HepG2 (cell line): Measurements from ENCODE around the gene CENPO. TPM values are rescaled to one million over a fixed set of nuclear protein-coding genes. Genes with fewer than 3 reads are reported as not detected.

ENCODE experiments used
- ATAC-seq: fragments of 200-7000 bp; cut with Tn5 transposase; 3 replicates; pipeline ENCODE4 v1.9.1; 2020; ENCODE audit warnings: mild to moderate bottlenecking, moderate library complexity
- BruUV-seq: library from RNA; stranded (reverse); fragments of 400-500 nt; replicated peaks from 2 replicates; lab custom pipeline; 2021; lab: Mats Ljungman, UMichigan
- CTCF ChIA-PET: fragments of 300-600 bp; formaldehyde crosslinking; extraction: SDS; loops from one replicate; lab custom pipeline; 2021; ENCODE audit warnings: low total read pairs, inconsistent platforms, low intra/inter-chr PET ratio; lab: Yijun Ruan, JAX
- POLR2A ChIA-PET: fragments of 350-600 bp; sonication (Branson Sonifier 250); formaldehyde crosslinking; loops from one replicate; lab custom pipeline; 2020; ENCODE audit warnings: antibody characterized with exemption, inconsistent platforms; lab: Yijun Ruan, JAX
- DNase-seq: peaks from one replicate; pipeline ENCODE4 v3.0.0-alpha.2; 2015; ENCODE audit warnings: low spot score
- FAIRE-seq: peaks from 3 replicates; lab custom pipeline; 2011; peaks lifted over from hg19 to GRCh38; lab: Jason Lieb, UNC
- H2AFZ ChIP-seq: one replicate; pipeline ENCODE4 v1.6.1; 2011; ENCODE audit warnings: low read length, inconsistent platforms
- H3K27ac ChIP-seq: fragments of 300-600 bp; 3 replicates; pipeline ENCODE4 v1.8.0; 2011; ENCODE audit warnings: mixed run types, mild to moderate bottlenecking, mixed read lengths, low read length, inconsistent platforms; ENCODE audit not compliant: insufficient read depth; ENCODE audit errors: extremely low read length
- H3K27me3 ChIP-seq, 2 experiments: fragments of 200-600 bp in 1 of 2; 2 replicates in 1 of 2; 3 replicates in 1 of 2; pipeline versions ENCODE4 v1.6.0 to v1.8.0; 2011; ENCODE audit warnings: low read length in 2 of 2, mild to moderate bottlenecking in 2 of 2, moderate library complexity in 2 of 2, inconsistent platforms in 1 of 2; ENCODE audit not compliant: insufficient read depth in 2 of 2, control insufficient read depth in 1 of 2
- H3K36me3 ChIP-seq, 2 experiments: fragments of 200-600 bp in 1 of 2; replicated peaks in 1 of 2; 2 replicates in 1 of 2; 3 replicates in 1 of 2; pipeline versions ENCODE4 v1.5.1 to v1.8.0; 2011; ENCODE audit warnings: low read length in 2 of 2, inconsistent platforms in 1 of 2; ENCODE audit not compliant: insufficient read depth in 2 of 2, control insufficient read depth in 1 of 2
- H3K4me1 ChIP-seq: 2 replicates; pipeline ENCODE4 v1.5.1; 2012; ENCODE audit warnings: low read length, inconsistent platforms; ENCODE audit not compliant: insufficient read depth
- H3K4me2 ChIP-seq: 2 replicates; pipeline ENCODE4 v1.6.0; 2011; ENCODE audit warnings: low read depth, low read length, inconsistent platforms
- H3K4me3 ChIP-seq, 3 experiments: fragments of 200-600 bp in 1 of 3; sonication (generic), shearing (Covaris generic) in 1 of 3; replicated peaks in 1 of 3; 2 replicates each; pipeline ENCODE4 v1.5.1; 2011 to 2016; ENCODE audit warnings: low read length in 3 of 3, inconsistent platforms in 2 of 3, low read depth in 2 of 3, mild to moderate bottlenecking in 2 of 3, control low read depth in 1 of 3, mixed read lengths in 1 of 3; ENCODE audit not compliant: insufficient read depth in 1 of 3
- H3K79me2 ChIP-seq: one replicate; pipeline ENCODE4 v1.6.1; 2011; ENCODE audit warnings: low read length, inconsistent platforms; ENCODE audit not compliant: insufficient read depth
- H3K9ac ChIP-seq: 2 replicates; pipeline ENCODE4 v1.6.0; 2011; ENCODE audit warnings: mild to moderate bottlenecking, low read depth, low read length, inconsistent platforms; ENCODE audit not compliant: insufficient read depth
- H3K9me3 ChIP-seq: 2 replicates; pipeline ENCODE4 v1.5.1; 2012; ENCODE audit warnings: mild to moderate bottlenecking, low read length
- H4K20me1 ChIP-seq: 2 replicates; pipeline ENCODE4 v1.6.0; 2011; ENCODE audit warnings: inconsistent platforms, mild to moderate bottlenecking, low read length, moderate library complexity; ENCODE audit not compliant: insufficient read depth
- GPN1 ChIP-seq: sonication (generic); formaldehyde crosslinking; IDR thresholded peaks from 2 replicates; pipeline ENCODE4 v1.5.1; 2020; ENCODE audit warnings: missing genetic modification reagents, borderline replicate concordance
- HNRNPH1 ChIP-seq: fragments of 200-400 bp; formaldehyde crosslinking; optimal IDR thresholded peaks from 2 replicates; pipeline ENCODE3; 2017; ENCODE audit warnings: mild to moderate bottlenecking, low read depth, low read length
- HNRNPK ChIP-seq: fragments of 200-400 bp; formaldehyde crosslinking; IDR thresholded peaks from 2 replicates; pipeline ENCODE4 v1.6.1; 2018; ENCODE audit warnings: low read length, low read depth, moderate library complexity, mild to moderate bottlenecking; ENCODE audit not compliant: poor library complexity, severe bottlenecking
- KLF9 ChIP-seq: IDR thresholded peaks from 2 replicates; pipeline ENCODE4 v1.6.1; 2016; ENCODE audit warnings: low read depth
- SSRP1 ChIP-seq: IDR thresholded peaks from 2 replicates; pipeline ENCODE4 v1.6.1; 2016; ENCODE audit warnings: control low read depth
- TP53 ChIP-seq: sonication (generic); formaldehyde crosslinking; conservative IDR thresholded peaks from 2 replicates; pipeline ENCODE4 v1.4.0; 2020; ENCODE audit warnings: missing genetic modification reagents
- ZKSCAN1 ChIP-seq: fragments of 150-350 bp; IDR thresholded peaks from 2 replicates; pipeline ENCODE4 v1.6.1; 2014; ENCODE audit warnings: low read length
- ZNF263 ChIP-seq: sonication (generic); formaldehyde crosslinking; IDR thresholded peaks from 2 replicates; pipeline ENCODE4 v1.4.0; 2020; ENCODE audit warnings: missing genetic modification reagents
- ZNF510 ChIP-seq: sonication (generic); formaldehyde crosslinking; IDR thresholded peaks from 2 replicates; pipeline ENCODE4 v1.4.0; 2020; ENCODE audit warnings: low read depth, mild to moderate bottlenecking, missing genetic modification reagents
- ZNF777 ChIP-seq: sonication (generic); formaldehyde crosslinking; IDR thresholded peaks from 2 replicates; pipeline ENCODE4 v1.4.0; 2020; ENCODE audit warnings: missing genetic modification reagents
- WGBS: methylation state at CpG from one replicate; pipeline ENCODE4 v1.1.6; 2017; ENCODE audit warnings: low lambda C conversion rate; 5-methylcytosine and 5-hydroxymethylcytosine counted together
- in situ Hi-C: cut with HindIII; loops from 2 replicates; pipeline ENCODE4 v1.10.0; 2017; ENCODE audit warnings: low pct_unique_long_range_greater_than_20kb; ENCODE audit not compliant: extremely low pct_ligation_motif_present
- intact Hi-C: fragments of 100-400 bp; cut with micrococcal nuclease; formaldehyde crosslinking; loops from one replicate; pipeline ENCODE4 v1.10.0; 2022; ENCODE audit not compliant: unreplicated experiment
- polyA plus RNA-seq, 8 experiments: library from polyadenylated mRNA; depleted of rRNA in 3 of 8; stranded (reverse) in 7 of 8; unstranded in 1 of 8; fragments of >200 nt; fragmentation: Illumina TruSeq in 4 of 8; extraction: Trizol in 4 of 8; gene quantifications; 2 replicates each; pipeline versions ENCODE4 v1.2.1 to v1.2.3, GENCODE V29; 2011 to 2016; ENCODE audit warnings: low read depth in 4 of 8, missing spikeins in 1 of 8, mixed read lengths in 1 of 8; ENCODE audit not compliant: insufficient read depth in 1 of 8
- total RNA-seq, 5 experiments: library from RNA; depleted of rRNA; stranded (reverse); fragments of >200 nt; fragmentation: Illumina TruSeq; extraction: Trizol; gene quantifications; 2 replicates each; pipeline ENCODE4 v1.2.3, GENCODE V29; 2016; ENCODE audit warnings: low read depth in 1 of 5
- TF ChIP-seq, protein P1 (sequence below): sonication (generic); formaldehyde crosslinking; IDR thresholded peaks from 2 replicates; pipeline ENCODE4 v1.4.0; 2020; ENCODE audit warnings: mild to moderate bottlenecking, missing genetic modification reagents
- TF ChIP-seq, protein P2 (sequence below): sonication (generic); formaldehyde crosslinking; IDR thresholded peaks from 2 replicates; pipeline ENCODE4 v1.4.0; 2020; ENCODE audit warnings: mild to moderate bottlenecking, missing genetic modification reagents, borderline replicate concordance
- TF ChIP-seq, protein P3 (sequence below): IDR thresholded peaks from 2 replicates; pipeline ENCODE4 v1.6.1; 2016; ENCODE audit warnings: missing biosample characterization, missing genetic modification reagents, low read depth
- TF ChIP-seq, protein P4 (sequence below): IDR thresholded peaks from 2 replicates; pipeline ENCODE4 v1.6.1; 2016; ENCODE audit warnings: mild to moderate bottlenecking, missing biosample characterization, missing genetic modification reagents
- TF ChIP-seq, protein P5 (sequence below): IDR thresholded peaks from 2 replicates; pipeline ENCODE4 v1.6.1; 2018; ENCODE audit warnings: missing genetic modification reagents

Gene CENPO
- total and polyA plus RNA-seq, 2 of the 13 experiments (the other 11 are each of a cell fraction or from before 2014, with no cell fraction given): 19.7 to 35.5 TPM

DNA sequence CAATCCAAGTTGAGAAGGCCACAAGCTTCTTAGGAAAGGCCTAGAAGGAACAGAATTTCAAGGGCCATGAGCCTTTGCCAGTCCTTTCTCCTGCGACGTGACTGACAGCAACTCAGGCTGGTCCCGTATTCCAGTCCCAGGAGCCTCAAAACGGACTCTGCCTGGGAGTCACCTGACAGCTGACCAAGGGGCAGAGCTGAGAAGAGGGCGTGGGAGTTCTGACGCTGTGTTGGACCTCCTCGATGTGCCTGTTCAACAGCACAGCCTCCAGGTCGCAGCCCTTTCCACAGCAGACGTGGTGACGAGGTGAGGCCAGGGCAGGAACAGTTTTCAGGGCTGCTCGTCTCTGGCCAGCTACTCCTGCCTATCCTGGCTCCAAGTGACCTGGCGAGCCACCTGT is 37.6 kb downstream of the CENPO start:
- WGBS: 45% methylated on average over 12 of the region's 12 CpGs
- no peak overlapping the region for H3K27ac ChIP-seq
- H3K79me2 ChIP-seq: no peaks in the 10 kb centered on the region
- intact Hi-C loops (no loop called here), in situ Hi-C loops (no loop called here)
- peaks cover 23% of the 10 kb centered on the region for H3K4me1 ChIP-seq
- no peak overlapping the region for H3K4me3 ChIP-seq
- no peak overlapping the region for H2AFZ ChIP-seq
- H3K27me3 ChIP-seq: peaks cover 14 to 43% of the 10 kb centered on the region in 2 experiments; a peak in 3 of 5 replicates
- ChIA-PET POLR2A (interaction anchor here (0.6 kb wide), 1 partner anchor 53 kb away, joined by 3 read pairs; no protein-coding TSS in a partner anchor), CTCF (no interaction called here)
- H3K9me3 ChIP-seq: no peaks in the 10 kb centered on the region
- H3K36me3 ChIP-seq: no peaks in the 10 kb centered on the region
- DNase-seq: no peak
- H4K20me1 ChIP-seq: no peaks in the 10 kb centered on the region
- ATAC-seq: no peak
- BruUV-seq: no TSS peak
- H3K9ac ChIP-seq: no peak overlapping the region
- TF ChIP-seq, protein P1, sequence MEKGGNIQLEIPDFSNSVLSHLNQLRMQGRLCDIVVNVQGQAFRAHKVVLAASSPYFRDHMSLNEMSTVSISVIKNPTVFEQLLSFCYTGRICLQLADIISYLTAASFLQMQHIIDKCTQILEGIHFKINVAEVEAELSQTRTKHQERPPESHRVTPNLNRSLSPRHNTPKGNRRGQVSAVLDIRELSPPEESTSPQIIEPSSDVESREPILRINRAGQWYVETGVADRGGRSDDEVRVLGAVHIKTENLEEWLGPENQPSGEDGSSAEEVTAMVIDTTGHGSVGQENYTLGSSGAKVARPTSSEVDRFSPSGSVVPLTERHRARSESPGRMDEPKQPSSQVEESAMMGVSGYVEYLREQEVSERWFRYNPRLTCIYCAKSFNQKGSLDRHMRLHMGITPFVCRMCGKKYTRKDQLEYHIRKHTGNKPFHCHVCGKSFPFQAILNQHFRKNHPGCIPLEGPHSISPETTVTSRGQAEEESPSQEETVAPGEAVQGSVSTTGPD (CRISPR knock-in tag): no peak
- TF ChIP-seq TP53 (CRISPR knock-in tag) (no peak), GPN1 (CRISPR knock-in tag) (no peak), ZNF510 (CRISPR knock-in tag) (no peak), KLF9 (CRISPR knock-in tag) (no peak), ZNF777 (no peak), SSRP1 (CRISPR knock-in tag) (no peak), ZKSCAN1 (no peak), ZNF263 (CRISPR knock-in tag) (no peak), HNRNPH1 (no peak), HNRNPK (no peak)
- TF ChIP-seq, protein P2, sequence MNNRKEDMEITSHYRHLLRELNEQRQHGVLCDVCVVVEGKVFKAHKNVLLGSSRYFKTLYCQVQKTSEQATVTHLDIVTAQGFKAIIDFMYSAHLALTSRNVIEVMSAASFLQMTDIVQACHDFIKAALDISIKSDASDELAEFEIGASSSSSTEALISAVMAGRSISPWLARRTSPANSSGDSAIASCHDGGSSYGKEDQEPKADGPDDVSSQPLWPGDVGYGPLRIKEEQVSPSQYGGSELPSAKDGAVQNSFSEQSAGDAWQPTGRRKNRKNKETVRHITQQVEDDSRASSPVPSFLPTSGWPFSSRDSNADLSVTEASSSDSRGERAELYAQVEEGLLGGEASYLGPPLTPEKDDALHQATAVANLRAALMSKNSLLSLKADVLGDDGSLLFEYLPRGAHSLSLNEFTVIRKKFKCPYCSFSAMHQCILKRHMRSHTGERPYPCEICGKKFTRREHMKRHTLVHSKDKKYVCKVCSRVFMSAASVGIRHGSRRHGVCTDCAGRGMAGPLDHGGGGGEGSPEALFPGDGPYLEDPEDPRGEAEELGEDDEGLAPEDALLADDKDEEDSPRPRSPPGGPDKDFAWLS (CRISPR knock-in tag): no peak
- TF ChIP-seq, protein P3, sequence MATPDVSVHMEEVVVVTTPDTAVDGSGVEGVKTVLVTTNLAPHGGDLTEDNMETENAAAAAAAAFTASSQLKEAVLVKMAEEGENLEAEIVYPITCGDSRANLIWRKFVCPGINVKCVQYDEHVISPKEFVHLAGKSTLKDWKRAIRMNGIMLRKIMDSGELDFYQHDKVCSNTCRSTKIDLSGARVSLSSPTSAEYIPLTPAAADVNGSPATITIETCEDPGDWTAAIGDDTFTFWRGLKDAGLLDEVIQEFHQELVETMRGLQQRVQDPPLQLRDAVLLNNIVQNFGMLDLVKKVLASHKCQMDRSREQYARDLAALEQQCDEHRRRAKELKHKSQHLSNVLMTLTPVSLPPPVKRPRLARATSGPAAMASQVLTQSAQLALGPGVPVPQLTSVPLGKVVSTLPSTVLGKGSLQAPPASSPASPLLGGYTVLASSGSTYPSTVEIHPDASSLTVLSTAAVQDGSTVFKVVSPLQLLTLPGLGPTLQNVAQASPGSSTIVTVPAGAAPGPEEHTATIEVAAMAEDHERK (CRISPR knock-in tag): no peak
- TF ChIP-seq, protein P4, sequence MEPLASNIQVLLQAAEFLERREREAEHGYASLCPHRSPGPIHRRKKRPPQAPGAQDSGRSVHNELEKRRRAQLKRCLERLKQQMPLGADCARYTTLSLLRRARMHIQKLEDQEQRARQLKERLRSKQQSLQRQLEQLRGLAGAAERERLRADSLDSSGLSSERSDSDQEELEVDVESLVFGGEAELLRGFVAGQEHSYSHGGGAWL (CRISPR knock-in tag): no peak
- TF ChIP-seq, protein P5, sequence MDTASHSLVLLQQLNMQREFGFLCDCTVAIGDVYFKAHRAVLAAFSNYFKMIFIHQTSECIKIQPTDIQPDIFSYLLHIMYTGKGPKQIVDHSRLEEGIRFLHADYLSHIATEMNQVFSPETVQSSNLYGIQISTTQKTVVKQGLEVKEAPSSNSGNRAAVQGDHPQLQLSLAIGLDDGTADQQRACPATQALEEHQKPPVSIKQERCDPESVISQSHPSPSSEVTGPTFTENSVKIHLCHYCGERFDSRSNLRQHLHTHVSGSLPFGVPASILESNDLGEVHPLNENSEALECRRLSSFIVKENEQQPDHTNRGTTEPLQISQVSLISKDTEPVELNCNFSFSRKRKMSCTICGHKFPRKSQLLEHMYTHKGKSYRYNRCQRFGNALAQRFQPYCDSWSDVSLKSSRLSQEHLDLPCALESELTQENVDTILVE (CRISPR knock-in tag): no peak
- FAIRE-seq: no peak
- H3K4me2 ChIP-seq: no peak overlapping the region
